Measurements from ENCODE around the gene IL17RA.

The IL17RA gene

GRCh38 chr22:17152971-17153370 is 68.2 kb downstream of the IL17RA start:
- Histone ChIP-seq H3K4me3 (ENCODE audit: insufficient read depth, low read length, poor library complexity, severe bottlenecking) (no peak overlapping the region), H3K27me3 (ENCODE audit: low read length) (no peaks in the 10 kb centered on the region), H3K36me3 (ENCODE audit: low read length) (no peaks in the 10 kb centered on the region), H4K20me1 (ENCODE audit: low read depth, low read length) (no peaks in the 10 kb centered on the region), H3K4me2 (ENCODE audit: low read depth, low read length, poor library complexity, severe bottlenecking) (no peak overlapping the region), H3K27ac (ENCODE audit: low read depth, low read length) (no peak overlapping the region), H3K9ac (ENCODE audit: low read length) (no peak overlapping the region), H3K79me2 (ENCODE audit: insufficient read depth, low read length) (peaks cover 36% of the 10 kb centered on the region), H2AFZ (ENCODE audit: low read depth, low read length, severe bottlenecking) (no peak overlapping the region), H3F3A (ENCODE audit: insufficient read depth) (no peaks in the 10 kb centered on the region), H3K9me3 (ENCODE audit: insufficient read depth, low read length) (no peaks in the 10 kb centered on the region), H3K9me2 (replicated peaks; ENCODE audit: insufficient read depth, low read length) (no peaks in the 10 kb centered on the region)
- no peak for TF ChIP-seq EZH2phosphoT487 (conservative IDR thresholded peaks at IDR 0.05; ENCODE audit: low read length)
- no peak for TF ChIP-seq CTCF (IDR thresholded peaks at IDR 0.05; ENCODE audit: insufficient read depth, low read length, poor library complexity, severe bottlenecking)

GRCh38 chr22:17155941-17156340 is 71.1 kb downstream of the IL17RA start:
- no peak overlapping the region for H2AFZ ChIP-seq (ENCODE audit: low read depth, low read length, severe bottlenecking)
- TF ChIP-seq EZH2phosphoT487 (conservative IDR thresholded peaks at IDR 0.05; ENCODE audit: low read length) (no peak), CTCF (IDR thresholded peaks at IDR 0.05; ENCODE audit: insufficient read depth, low read length, poor library complexity, severe bottlenecking) (no peak)
- H3K27ac ChIP-seq (ENCODE audit: low read depth, low read length), result no peak overlapping the region
- no peaks in the 10 kb centered on the region for H4K20me1 ChIP-seq (ENCODE audit: low read depth, low read length)
- no peaks in the 10 kb centered on the region for H3K9me3 ChIP-seq (ENCODE audit: insufficient read depth, low read length)
- no peaks in the 10 kb centered on the region for H3K36me3 ChIP-seq (ENCODE audit: low read length)
- no peak overlapping the region for H3K4me3 ChIP-seq (ENCODE audit: insufficient read depth, low read length, poor library complexity, severe bottlenecking)
- H3K79me2 ChIP-seq (ENCODE audit: insufficient read depth, low read length), result peaks cover 44% of the 10 kb centered on the region
- H3K27me3 ChIP-seq (ENCODE audit: low read length), result no peaks in the 10 kb centered on the region
- H3K9me2 ChIP-seq (replicated peaks; ENCODE audit: insufficient read depth, low read length), result no peaks in the 10 kb centered on the region
- no peaks in the 10 kb centered on the region for H3F3A ChIP-seq (ENCODE audit: insufficient read depth)
- H3K4me2 ChIP-seq (ENCODE audit: low read depth, low read length, poor library complexity, severe bottlenecking), result peak overlapping the region; percentile 15
- H3K9ac ChIP-seq (ENCODE audit: low read length), result no peak overlapping the region

- Histone ChIP-seq H3K9me3 (ENCODE audit: insufficient read depth, low read length) (no peaks in the 10 kb centered on the region), H3K9me2 (replicated peaks; ENCODE audit: insufficient read depth, low read length) (no peaks in the 10 kb centered on the region), H3K27ac (ENCODE audit: low read depth, low read length) (no peak overlapping the region), H3K4me2 (ENCODE audit: low read depth, low read length, poor library complexity, severe bottlenecking) (peak overlapping the region; percentile 75), H3F3A (ENCODE audit: insufficient read depth) (no peaks in the 10 kb centered on the region), H3K9ac (ENCODE audit: low read length) (no peak overlapping the region), H3K27me3 (ENCODE audit: low read length) (no peaks in the 10 kb centered on the region), H4K20me1 (ENCODE audit: low read depth, low read length) (no peaks in the 10 kb centered on the region), H2AFZ (ENCODE audit: low read depth, low read length, severe bottlenecking) (no peak overlapping the region), H3K4me3 (ENCODE audit: insufficient read depth, low read length, poor library complexity, severe bottlenecking) (no peak overlapping the region), H3K36me3 (ENCODE audit: low read length) (no peaks in the 10 kb centered on the region), H3K79me2 (ENCODE audit: insufficient read depth, low read length) (peaks cover 32% of the 10 kb centered on the region)
- no peak for TF ChIP-seq EZH2phosphoT487 (conservative IDR thresholded peaks at IDR 0.05; ENCODE audit: low read length)
- no peak for TF ChIP-seq CTCF (IDR thresholded peaks at IDR 0.05; ENCODE audit: insufficient read depth, low read length, poor library complexity, severe bottlenecking)
Observed at GRCh38 chr22:17157714-17158113, 72.9 kb downstream of the IL17RA start.
